H9 (cell line): ENCODE measurements around the gene FAM13B. TPM values are rescaled to one million over a fixed set of nuclear protein-coding genes. Genes with fewer than 3 reads are reported as not detected.
"Not testable (repeated sequence)": the region's sequence is repeated elsewhere in the genome, so short reads cannot be mapped to it uniquely, and the experiment has no call there.

ENCODE experiments used
- DNase-seq: peaks from one replicate; pipeline ENCODE4 v3.0.0-alpha.2; 2017
- H2AFZ ChIP-seq: one replicate; pipeline ENCODE4 v1.6.1; 2013; ENCODE audit warnings: mild to moderate bottlenecking, low read length, control low read depth, moderate library complexity
- H2AK5ac ChIP-seq: 2 replicates; pipeline ENCODE4 v1.6.1; 2013; ENCODE audit warnings: low read length, control low read depth, mixed read lengths; ENCODE audit not compliant: insufficient read length
- H2BK120ac ChIP-seq: one replicate; pipeline ENCODE4 v1.6.1; 2013; ENCODE audit warnings: low read depth, mild to moderate bottlenecking, low read length, control low read depth, inconsistent platforms; ENCODE audit not compliant: poor library complexity, severe bottlenecking
- H2BK12ac ChIP-seq: 2 replicates; pipeline ENCODE4 v1.6.1; 2013; ENCODE audit warnings: low read length, control low read depth, mixed read lengths, low read depth; ENCODE audit not compliant: insufficient read length
- H2BK15ac ChIP-seq: 2 replicates; pipeline ENCODE4 v1.6.1; 2013; ENCODE audit warnings: low read depth, low read length, control low read depth
- H2BK20ac ChIP-seq: one replicate; pipeline ENCODE4 v1.6.1; 2013; ENCODE audit warnings: low read depth, mild to moderate bottlenecking, low read length, control low read depth, inconsistent platforms; ENCODE audit not compliant: poor library complexity, severe bottlenecking
- H2BK5ac ChIP-seq: 2 replicates; pipeline ENCODE4 v1.6.1; 2013; ENCODE audit warnings: low read length, control low read depth, mixed read lengths; ENCODE audit not compliant: insufficient read length
- H3K14ac ChIP-seq: 2 replicates; pipeline ENCODE4 v1.6.1; 2013; ENCODE audit warnings: low read length, control low read depth; ENCODE audit not compliant: insufficient read depth
- H3K18ac ChIP-seq: 2 replicates; pipeline ENCODE4 v1.6.1; 2013; ENCODE audit warnings: low read depth, mild to moderate bottlenecking, mixed read lengths, low read length, control low read depth; ENCODE audit not compliant: insufficient read length
- H3K23ac ChIP-seq: 2 replicates; pipeline ENCODE4 v1.6.1; 2013; ENCODE audit warnings: low read length, control low read depth, mixed read lengths, low read depth; ENCODE audit not compliant: insufficient read length
- H3K23me2 ChIP-seq: 2 replicates; pipeline ENCODE4 v1.6.1; 2013; ENCODE audit warnings: low read depth, mild to moderate bottlenecking, mixed read lengths, low read length, control low read depth; ENCODE audit not compliant: insufficient read length, poor library complexity, severe bottlenecking
- H3K27ac ChIP-seq: 2 replicates; pipeline ENCODE4 v1.5.1; 2013; ENCODE audit warnings: low read length, control low read depth, mixed read lengths, low read depth; ENCODE audit not compliant: insufficient read length
- H3K27me3 ChIP-seq: 2 replicates; pipeline ENCODE4 v1.6.1; 2013; ENCODE audit warnings: low read length, control low read depth, inconsistent platforms; ENCODE audit not compliant: insufficient read depth
- H3K4ac ChIP-seq: 2 replicates; pipeline ENCODE4 v1.6.1; 2013; ENCODE audit warnings: low read depth, mild to moderate bottlenecking, control low read depth, inconsistent platforms, low read length, moderate library complexity
- H3K4me1 ChIP-seq: 2 replicates; pipeline ENCODE4 v1.6.1; 2013; ENCODE audit warnings: low read length, control low read depth, inconsistent platforms; ENCODE audit not compliant: insufficient read depth
- H3K4me2 ChIP-seq: 2 replicates; pipeline ENCODE4 v1.6.1; 2013; ENCODE audit warnings: low read length, control low read depth, mixed read lengths; ENCODE audit not compliant: insufficient read length, insufficient read depth
- H3K56ac ChIP-seq: 2 replicates; pipeline ENCODE4 v1.6.1; 2013; ENCODE audit warnings: low read depth, mild to moderate bottlenecking, mixed read lengths, low read length, control low read depth; ENCODE audit not compliant: insufficient read length
- H3K79me1 ChIP-seq: 2 replicates; pipeline ENCODE4 v1.6.1; 2013; ENCODE audit warnings: low read depth, mild to moderate bottlenecking, moderate library complexity, low read length, control low read depth, inconsistent platforms; ENCODE audit not compliant: insufficient read depth, poor library complexity, severe bottlenecking
- H3K79me2 ChIP-seq: 2 replicates; pipeline ENCODE4 v1.6.1; 2013; ENCODE audit warnings: low read length, control low read depth, inconsistent platforms; ENCODE audit not compliant: insufficient read depth
- H3K9ac ChIP-seq: 2 replicates; pipeline ENCODE4 v1.6.1; 2013; ENCODE audit warnings: low read length, control low read depth, mixed read lengths; ENCODE audit not compliant: insufficient read length; ENCODE audit errors: extremely low read depth
- H3K9me3 ChIP-seq: one replicate; pipeline ENCODE4 v1.6.1; 2013; ENCODE audit warnings: low read depth, low read length, inconsistent platforms; ENCODE audit not compliant: control insufficient read depth
- H3T11ph ChIP-seq: one replicate; pipeline ENCODE4 v1.6.1; 2013; ENCODE audit warnings: mild to moderate bottlenecking, low read length, control low read depth, inconsistent platforms
- H4K20me1 ChIP-seq: one replicate; pipeline ENCODE4 v1.6.1; 2013; ENCODE audit not compliant: control insufficient read depth, insufficient read length, insufficient read depth
- H4K5ac ChIP-seq: 2 replicates; pipeline ENCODE4 v1.6.1; 2013; ENCODE audit warnings: low read depth, mild to moderate bottlenecking, mixed read lengths, low read length, control low read depth; ENCODE audit not compliant: insufficient read length
- H4K8ac ChIP-seq: replicated peaks from 2 replicates; pipeline ENCODE4 v1.6.1; 2013; ENCODE audit warnings: low read length, control low read depth, mixed read lengths, low read depth; ENCODE audit not compliant: insufficient read length
- H4K91ac ChIP-seq: 2 replicates; pipeline ENCODE4 v1.6.1; 2013; ENCODE audit warnings: low read depth, mild to moderate bottlenecking, moderate library complexity, mixed read lengths, low read length, control low read depth; ENCODE audit not compliant: insufficient read length
- H3K27ac Mint-ChIP-seq, 3 experiments: 2 replicates in 2 of 3; 3 replicates in 1 of 3; pipeline ENCODE4 v1.8.0; 2020 to 2021; ENCODE audit warnings: mixed read lengths in 3 of 3, mild to moderate bottlenecking in 1 of 3, moderate library complexity in 1 of 3
- H3K27me3 Mint-ChIP-seq: 2 replicates; pipeline ENCODE4 v1.8.0; 2021; ENCODE audit warnings: low read depth, mild to moderate bottlenecking, moderate library complexity, mixed read lengths
- H3K36me3 Mint-ChIP-seq, 3 experiments: 2 replicates in 2 of 3; 3 replicates in 1 of 3; pipeline ENCODE4 v1.8.0; 2020 to 2021; ENCODE audit warnings: low read depth in 3 of 3, mixed read lengths in 3 of 3; ENCODE audit not compliant: insufficient read depth in 1 of 3
- H3K4me1 Mint-ChIP-seq, 2 experiments: 2 replicates each; pipeline ENCODE4 v1.8.0; 2020; ENCODE audit warnings: mixed read lengths in 2 of 2
- H3K4me3 Mint-ChIP-seq, 2 experiments: 2 replicates in 1 of 2; 3 replicates in 1 of 2; pipeline ENCODE4 v1.8.0; 2020 to 2021; ENCODE audit warnings: mild to moderate bottlenecking in 2 of 2, mixed read lengths in 2 of 2, moderate library complexity in 1 of 2
- H3K9me3 Mint-ChIP-seq, 2 experiments: 2 replicates in 1 of 2; 3 replicates in 1 of 2; pipeline ENCODE4 v1.8.0; 2020; ENCODE audit warnings: mild to moderate bottlenecking in 2 of 2, mixed read lengths in 2 of 2, moderate library complexity in 1 of 2
- CTCF ChIP-seq: fragments of 200-600 bp; sonication (generic); conservative IDR thresholded peaks from 3 replicates; pipeline ENCODE4 v1.8.0; 2021; ENCODE audit warnings: antibody characterized with exemption, mild to moderate bottlenecking
- WGBS: extraction: QIAGEN DNeasy Blood & Tissue Kit; methylation state at CpG from one replicate; pipeline ENCODE4 v1.1.7; 2013; ENCODE audit warnings: missing lambda C conversion rate, low lambda C conversion rate, mixed read lengths; ENCODE audit not compliant: insufficient read length; ENCODE audit errors: extremely low coverage; 5-methylcytosine and 5-hydroxymethylcytosine counted together
- total RNA-seq: library from RNA; stranded (reverse); gene quantifications from 2 replicates; pipeline ENCODE4 v1.2.1, GENCODE V29; 2021

Gene FAM13B
- total RNA-seq, 1 experiment from 2014 or later = 23.0 TPM

GRCh38 chr5:137945825-137946224 lies 87.1 kb downstream of the FAM13B start:
- no peak for TF ChIP-seq CTCF
- H3K36me3 Mint-ChIP-seq = peaks cover 56 to 92% (median 87%) of the 10 kb centered on the region in 3 experiments; a peak in 6 of 7 replicates
- no peak overlapping the region for H3K14ac ChIP-seq

GRCh38 chr5:137944280-137944679 lies 88.6 kb downstream of the FAM13B start:
- H3K79me2 ChIP-seq, H3K23me2 ChIP-seq, H3K27me3 ChIP-seq, H2BK120ac ChIP-seq, H4K8ac ChIP-seq, H3K27ac Mint-ChIP-seq, H2AFZ ChIP-seq, H3K4me2 ChIP-seq, H3K4me1 ChIP-seq, H3K4ac ChIP-seq, H2BK12ac ChIP-seq, H3K56ac ChIP-seq, H3K4me1 Mint-ChIP-seq, H3K18ac ChIP-seq, H4K5ac ChIP-seq, H3K9ac ChIP-seq, H3T11ph ChIP-seq, H3K79me1 ChIP-seq, H2AK5ac ChIP-seq, H2BK15ac ChIP-seq, H4K20me1 ChIP-seq, H3K14ac ChIP-seq, H3K9me3 Mint-ChIP-seq, H2BK5ac ChIP-seq, H2BK20ac ChIP-seq, H3K27me3 Mint-ChIP-seq, H3K23ac ChIP-seq, H4K91ac ChIP-seq, H3K9me3 ChIP-seq, DNase-seq, H3K27ac ChIP-seq, H3K4me3 Mint-ChIP-seq: not testable (repeated sequence)
- WGBS = no CpG with 5 or more reads among the region's 4 CpGs
- peaks cover 60 to 93% (median 92%) of the 10 kb centered on the region in 3 experiments; a peak in 6 of 7 replicates for H3K36me3 Mint-ChIP-seq

More at GRCh38 chr5:137945825-137946224, 87.1 kb downstream of the FAM13B start:
- Histone ChIP-seq H3K56ac (no peak overlapping the region), H2BK5ac (no peak overlapping the region), H3K4me1 (no peaks in the 10 kb centered on the region), H4K20me1 (no peaks in the 10 kb centered on the region), H4K8ac (no peak overlapping the region), H3K4ac (no peak overlapping the region), H3K4me2 (no peak overlapping the region), H3K18ac (no peak overlapping the region), H3K9me3 (no peaks in the 10 kb centered on the region), H3K23ac (no peak overlapping the region), H3K9ac (no peak overlapping the region), H3K79me1 (no peaks in the 10 kb centered on the region), H2BK12ac (no peak overlapping the region), H3K23me2 (no peaks in the 10 kb centered on the region), H2BK15ac (no peak overlapping the region), H2BK20ac (no peak overlapping the region), H4K91ac (no peak overlapping the region), H2BK120ac (no peak overlapping the region), H3K79me2 (no peaks in the 10 kb centered on the region), H2AK5ac (no peak overlapping the region), H3T11ph (no peak overlapping the region), H3K27me3 (no peaks in the 10 kb centered on the region), H2AFZ (no peak overlapping the region), H4K5ac (no peak overlapping the region), H3K27ac (no peak overlapping the region)
- no peaks in the 10 kb centered on the region for H3K27me3 Mint-ChIP-seq
- no peak for DNase-seq
- H3K4me3 Mint-ChIP-seq = no peak overlapping the region
- no peak overlapping the region for H3K27ac Mint-ChIP-seq
- H3K4me1 Mint-ChIP-seq = no peaks in the 10 kb centered on the region
- H3K9me3 Mint-ChIP-seq = no peaks in the 10 kb centered on the region
- WGBS = no CpG with 5 or more reads among the region's 1 CpG
